NB4 (cell line): ENCODE results near the gene MDFI.

Experiments
- MAX ChIP-seq: IDR thresholded peaks from 2 replicates; pipeline ENCODE4 v1.6.1; 2011; ENCODE audit warnings: low read depth, low read length
- MYC ChIP-seq: IDR thresholded peaks from 2 replicates; pipeline ENCODE4 v1.6.1; 2011; ENCODE audit warnings: low read depth, low read length
- POLR2A ChIP-seq: IDR thresholded peaks from 2 replicates; pipeline ENCODE4 v1.6.1; 2011; ENCODE audit warnings: mild to moderate bottlenecking; ENCODE audit not compliant: insufficient read length; ENCODE audit errors: extremely low read depth
- TF ChIP-seq, protein P1 (sequence below): IDR thresholded peaks from one replicate; pipeline ENCODE4 v1.5.1; 2012; ENCODE audit warnings: low read depth, low read length

GRCh38 chr6:41655176-41655575 is 16.9 kb downstream of the MDFI start:
- no peak for TF ChIP-seq POLR2A
- TF ChIP-seq, protein P1, sequence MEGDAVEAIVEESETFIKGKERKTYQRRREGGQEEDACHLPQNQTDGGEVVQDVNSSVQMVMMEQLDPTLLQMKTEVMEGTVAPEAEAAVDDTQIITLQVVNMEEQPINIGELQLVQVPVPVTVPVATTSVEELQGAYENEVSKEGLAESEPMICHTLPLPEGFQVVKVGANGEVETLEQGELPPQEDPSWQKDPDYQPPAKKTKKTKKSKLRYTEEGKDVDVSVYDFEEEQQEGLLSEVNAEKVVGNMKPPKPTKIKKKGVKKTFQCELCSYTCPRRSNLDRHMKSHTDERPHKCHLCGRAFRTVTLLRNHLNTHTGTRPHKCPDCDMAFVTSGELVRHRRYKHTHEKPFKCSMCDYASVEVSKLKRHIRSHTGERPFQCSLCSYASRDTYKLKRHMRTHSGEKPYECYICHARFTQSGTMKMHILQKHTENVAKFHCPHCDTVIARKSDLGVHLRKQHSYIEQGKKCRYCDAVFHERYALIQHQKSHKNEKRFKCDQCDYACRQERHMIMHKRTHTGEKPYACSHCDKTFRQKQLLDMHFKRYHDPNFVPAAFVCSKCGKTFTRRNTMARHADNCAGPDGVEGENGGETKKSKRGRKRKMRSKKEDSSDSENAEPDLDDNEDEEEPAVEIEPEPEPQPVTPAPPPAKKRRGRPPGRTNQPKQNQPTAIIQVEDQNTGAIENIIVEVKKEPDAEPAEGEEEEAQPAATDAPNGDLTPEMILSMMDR = no peak
- TF ChIP-seq MAX = no peak
- no peak for TF ChIP-seq MYC
